Measurements from ENCODE around the gene TANC1.

TANC1 gene

GRCh38 chr2:158948964-158949699 is 19.3 kb upstream of the TANC1 start:
- peaks cover 9% of the 10 kb centered on the region for H3K4me1 Mint-ChIP-seq (ENCODE audit: low read depth)
- no peak overlapping the region for H3K27ac Mint-ChIP-seq
- no peaks in the 10 kb centered on the region for H3K36me3 Mint-ChIP-seq (ENCODE audit: low read depth)
- H3K27me3 Mint-ChIP-seq: no peaks in the 10 kb centered on the region
- H3K9me3 Mint-ChIP-seq: no peaks in the 10 kb centered on the region
- H3K4me3 Mint-ChIP-seq: no peak overlapping the region

- Mint-ChIP-seq H3K4me1 (ENCODE audit: low read depth) (peaks cover 12% of the 10 kb centered on the region), H3K27ac (no peak overlapping the region), H3K9me3 (no peaks in the 10 kb centered on the region), H3K27me3 (peaks cover 8% of the 10 kb centered on the region), H3K36me3 (ENCODE audit: low read depth) (no peaks in the 10 kb centered on the region), H3K4me3 (no peak overlapping the region)
These were observed 15.0 kb upstream of the TANC1 start for GRCh38 chr2:158953454-158953853.

- H3K4me1 Mint-ChIP-seq (ENCODE audit: low read depth): peaks cover 12% of the 10 kb centered on the region
These were observed 14.3 kb upstream of the TANC1 start for GRCh38 chr2:158953926-158954763.

DNA sequence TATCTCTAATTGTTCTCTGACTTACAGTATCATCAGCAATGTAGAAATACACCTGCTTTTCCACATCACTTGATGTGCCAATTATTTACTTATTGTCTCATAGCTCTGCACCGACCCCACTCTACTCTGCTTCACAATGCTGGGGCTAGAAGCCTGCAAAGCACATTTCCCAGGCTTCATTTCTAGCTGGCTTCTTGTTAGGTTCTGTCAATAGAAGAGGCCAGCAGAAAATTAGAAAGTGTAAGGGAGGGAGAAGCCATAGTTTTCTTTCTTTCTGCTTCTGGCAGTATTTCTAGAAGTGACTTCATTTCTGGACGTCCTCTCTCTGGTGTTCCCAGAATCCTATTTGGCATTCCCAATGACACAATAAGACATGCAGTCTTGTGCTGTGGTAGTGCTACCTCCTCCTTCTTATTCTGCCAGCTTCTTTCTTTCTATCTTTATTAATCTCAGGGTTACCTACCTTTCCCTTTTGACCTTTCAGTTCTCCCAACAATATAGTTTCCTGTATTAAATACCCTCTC is 12.5 kb upstream of the TANC1 start:
- Mint-ChIP-seq H3K4me1 (ENCODE audit: low read depth) (peaks cover 12% of the 10 kb centered on the region), H3K27ac (no peak overlapping the region), H3K4me3 (no peak overlapping the region), H3K9me3 (no peaks in the 10 kb centered on the region), H3K27me3 (peaks cover 8% of the 10 kb centered on the region), H3K36me3 (ENCODE audit: low read depth) (no peaks in the 10 kb centered on the region)

More at GRCh38 chr2:158953926-158954763, 14.3 kb upstream of the TANC1 start:
- Mint-ChIP-seq H3K27me3 (peaks cover 8% of the 10 kb centered on the region), H3K4me3 (no peak overlapping the region), H3K9me3 (no peaks in the 10 kb centered on the region), H3K36me3 (ENCODE audit: low read depth) (no peaks in the 10 kb centered on the region), H3K27ac (no peak overlapping the region)

DNA sequence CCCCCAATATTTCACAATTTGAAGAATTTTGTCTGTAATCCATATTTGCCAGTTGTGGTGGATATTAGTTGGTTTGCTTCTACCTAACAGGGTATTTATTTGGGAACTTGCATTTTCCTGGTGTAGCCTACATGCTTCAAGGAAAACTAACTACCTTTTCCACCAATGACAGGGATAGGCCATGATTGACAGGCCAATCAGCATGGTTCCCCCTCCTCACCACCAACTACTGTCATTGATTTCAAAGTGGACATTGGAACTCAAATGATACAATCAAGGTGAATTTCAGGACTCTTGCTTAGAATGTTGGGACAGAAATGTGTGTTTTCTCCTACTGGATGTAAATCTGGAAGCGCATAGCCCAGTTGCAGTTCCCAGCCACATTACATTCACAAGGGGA is 10.1 kb upstream of the TANC1 start:
- Mint-ChIP-seq H3K27ac (no peak overlapping the region), H3K4me1 (ENCODE audit: low read depth) (peaks cover 11% of the 10 kb centered on the region), H3K27me3 (peaks cover 16% of the 10 kb centered on the region), H3K36me3 (ENCODE audit: low read depth) (no peaks in the 10 kb centered on the region), H3K4me3 (no peak overlapping the region), H3K9me3 (no peaks in the 10 kb centered on the region)

DNA sequence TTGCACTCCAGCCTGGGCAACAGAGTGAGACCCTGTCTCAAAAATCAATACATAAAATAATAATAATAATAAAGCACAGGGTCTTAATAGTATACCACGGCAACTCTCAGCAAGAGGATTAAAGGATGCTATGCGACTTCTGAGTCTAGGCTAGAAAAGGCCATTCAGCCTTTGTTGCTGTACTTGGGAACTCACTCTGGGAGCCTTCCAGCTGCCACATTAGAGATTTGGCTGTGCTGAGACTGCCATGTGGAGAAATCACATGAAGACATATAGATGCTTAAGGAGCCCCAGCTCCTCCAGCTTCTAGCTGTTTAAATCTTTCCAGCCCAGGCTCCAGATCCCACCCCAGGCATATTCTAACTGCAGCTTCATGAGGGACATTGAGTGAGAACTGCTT is 8.2 kb upstream of the TANC1 start:
- Mint-ChIP-seq H3K27me3 (peaks cover 21% of the 10 kb centered on the region), H3K4me1 (ENCODE audit: low read depth) (no peaks in the 10 kb centered on the region), H3K36me3 (ENCODE audit: low read depth) (no peaks in the 10 kb centered on the region), H3K4me3 (no peak overlapping the region), H3K9me3 (no peaks in the 10 kb centered on the region), H3K27ac (no peak overlapping the region)

GRCh38 chr2:158962074-158962473 is 6.4 kb upstream of the TANC1 start:
- no peaks in the 10 kb centered on the region for H3K9me3 Mint-ChIP-seq
- H3K36me3 Mint-ChIP-seq (ENCODE audit: low read depth): no peaks in the 10 kb centered on the region
- no peak overlapping the region for H3K27ac Mint-ChIP-seq
- H3K4me1 Mint-ChIP-seq (ENCODE audit: low read depth): no peaks in the 10 kb centered on the region
- peaks cover 23% of the 10 kb centered on the region for H3K27me3 Mint-ChIP-seq
- no peak overlapping the region for H3K4me3 Mint-ChIP-seq

- Mint-ChIP-seq H3K27me3 (peaks cover 33% of the 10 kb centered on the region), H3K36me3 (ENCODE audit: low read depth) (no peaks in the 10 kb centered on the region), H3K4me3 (no peak overlapping the region), H3K27ac (no peak overlapping the region), H3K9me3 (no peaks in the 10 kb centered on the region), H3K4me1 (ENCODE audit: low read depth) (no peaks in the 10 kb centered on the region)
These were observed 5.4 kb upstream of the TANC1 start for GRCh38 chr2:158963071-158963470.

- Mint-ChIP-seq H3K27me3 (peaks cover 43% of the 10 kb centered on the region), H3K27ac (no peak overlapping the region), H3K4me3 (no peak overlapping the region), H3K4me1 (ENCODE audit: low read depth) (peaks cover 10% of the 10 kb centered on the region), H3K9me3 (no peaks in the 10 kb centered on the region), H3K36me3 (ENCODE audit: low read depth) (no peaks in the 10 kb centered on the region)
These were observed 3.3 kb upstream of the TANC1 start for GRCh38 chr2:158965107-158965506.

- no peak overlapping the region for H3K27ac Mint-ChIP-seq
- peaks cover 15% of the 10 kb centered on the region for H3K4me1 Mint-ChIP-seq (ENCODE audit: low read depth)
- no peaks in the 10 kb centered on the region for H3K36me3 Mint-ChIP-seq (ENCODE audit: low read depth)
- H3K4me3 Mint-ChIP-seq: no peak overlapping the region
- H3K27me3 Mint-ChIP-seq: peaks cover 49% of the 10 kb centered on the region
- no peaks in the 10 kb centered on the region for H3K9me3 Mint-ChIP-seq
These were observed 2.8 kb upstream of the TANC1 start for GRCh38 chr2:158965641-158966040.

GRCh38 chr2:158966312-158966711 is 2.1 kb upstream of the TANC1 start:
- Mint-ChIP-seq H3K27me3 (peaks cover 54% of the 10 kb centered on the region), H3K4me1 (ENCODE audit: low read depth) (peaks cover 15% of the 10 kb centered on the region), H3K9me3 (no peaks in the 10 kb centered on the region), H3K36me3 (ENCODE audit: low read depth) (no peaks in the 10 kb centered on the region), H3K27ac (no peak overlapping the region), H3K4me3 (no peak overlapping the region)

DNA sequence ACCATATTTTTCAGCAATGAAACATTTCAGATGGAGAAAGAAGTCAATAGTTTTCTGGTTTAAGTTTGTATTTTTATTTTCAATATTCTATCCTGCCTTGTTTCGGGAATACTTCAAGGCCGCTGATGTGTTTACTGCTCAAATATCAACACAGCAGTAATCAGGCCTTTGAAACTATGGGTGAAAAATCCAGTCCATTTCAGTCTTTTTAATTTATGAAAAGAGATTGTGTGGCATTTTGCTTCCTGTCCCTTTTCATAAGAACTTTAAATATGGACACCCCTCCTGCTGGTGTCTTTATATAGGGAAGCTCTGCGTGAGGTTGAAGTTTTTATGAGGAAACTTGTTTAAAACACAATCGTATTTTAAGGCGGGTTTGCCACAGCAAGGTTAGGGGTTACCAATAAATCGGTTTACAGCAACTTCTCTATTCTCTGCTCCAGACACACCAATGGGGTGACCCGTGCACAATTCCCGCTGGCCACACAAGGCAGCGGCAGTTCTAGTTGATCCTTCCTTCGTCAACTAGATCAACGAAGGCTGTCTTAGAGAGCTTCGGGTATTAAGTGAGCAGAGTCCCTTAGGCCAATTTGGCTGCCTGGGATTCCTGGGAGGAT is 1.2 kb upstream of the TANC1 start:
- Mint-ChIP-seq H3K36me3 (ENCODE audit: low read depth) (no peaks in the 10 kb centered on the region), H3K4me1 (ENCODE audit: low read depth) (peaks cover 15% of the 10 kb centered on the region), H3K27ac (no peak overlapping the region), H3K9me3 (no peaks in the 10 kb centered on the region), H3K27me3 (peaks cover 62% of the 10 kb centered on the region), H3K4me3 (no peak overlapping the region)

GRCh38 chr2:158967731-158968395 is 577 bp upstream of the TANC1 start:
- H3K9me3 Mint-ChIP-seq: no peaks in the 10 kb centered on the region
- no peak overlapping the region for H3K27ac Mint-ChIP-seq
- H3K4me1 Mint-ChIP-seq (ENCODE audit: low read depth): peaks cover 15% of the 10 kb centered on the region
- peak overlapping the region; percentile 44 for H3K4me3 Mint-ChIP-seq
- peaks cover 68% of the 10 kb centered on the region for H3K27me3 Mint-ChIP-seq
- H3K36me3 Mint-ChIP-seq (ENCODE audit: low read depth): no peaks in the 10 kb centered on the region

DNA sequence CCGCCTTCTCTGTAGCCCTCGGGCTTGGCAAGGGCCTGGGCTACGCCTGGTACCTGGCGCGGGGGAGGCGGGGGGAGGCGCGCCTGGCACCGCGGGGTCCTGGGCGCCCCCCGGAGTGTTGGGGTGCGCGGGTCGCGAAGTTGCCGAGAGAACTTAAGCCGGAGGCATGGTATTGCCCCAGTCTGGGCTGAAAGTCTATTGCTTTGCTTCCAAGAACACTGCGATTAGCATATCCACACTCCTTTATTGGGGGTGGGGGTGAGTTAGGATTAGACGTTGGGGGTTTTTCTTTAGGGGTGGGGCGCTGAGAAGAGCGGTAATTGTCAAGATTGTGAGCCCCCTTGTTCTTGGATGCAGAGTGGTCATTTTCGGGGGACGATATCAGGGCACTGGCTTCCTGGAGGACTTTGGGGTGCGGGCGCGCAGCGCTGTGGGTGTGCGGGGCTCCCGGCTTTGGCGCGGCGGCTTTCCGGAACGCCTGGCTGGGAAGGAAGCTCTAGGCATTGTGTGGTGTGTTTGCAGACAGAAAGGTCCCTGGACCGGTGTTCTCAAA is 798 bp downstream of the TANC1 start:
- peak overlapping the region; percentile 72 for H3K4me3 Mint-ChIP-seq
- peaks cover 73% of the 10 kb centered on the region for H3K27me3 Mint-ChIP-seq
- no peaks in the 10 kb centered on the region for H3K36me3 Mint-ChIP-seq (ENCODE audit: low read depth)
- H3K27ac Mint-ChIP-seq: no peak overlapping the region
- H3K4me1 Mint-ChIP-seq (ENCODE audit: low read depth): peaks cover 15% of the 10 kb centered on the region
- no peaks in the 10 kb centered on the region for H3K9me3 Mint-ChIP-seq
